ENCODE results near the gene CLPX.
"Not testable (repeated sequence)": the region's sequence is repeated elsewhere in the genome, so short reads cannot be mapped to it uniquely, and the experiment has no call there.

The CLPX gene

DNA sequence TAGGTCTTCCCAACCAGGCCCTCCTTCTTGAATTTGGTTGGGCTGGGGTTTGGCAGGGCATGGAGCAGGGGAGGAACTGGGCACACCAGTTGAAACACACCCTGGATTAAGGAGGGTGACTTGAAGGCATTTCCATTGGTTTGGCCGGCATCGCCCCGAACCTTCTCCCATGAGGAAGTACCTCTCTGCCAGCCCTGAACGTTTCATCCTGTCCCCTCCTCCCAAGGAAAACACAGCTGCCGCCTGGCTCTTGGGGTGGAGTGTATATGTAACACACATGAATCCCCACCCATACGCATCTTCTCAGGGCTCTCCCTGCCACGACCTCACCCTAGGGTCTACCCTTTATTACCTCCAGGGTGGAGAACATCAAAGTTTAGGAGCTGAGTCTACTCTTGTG, 84.7 kb downstream of the CLPX start:
- DNase-seq = no peak

DNA sequence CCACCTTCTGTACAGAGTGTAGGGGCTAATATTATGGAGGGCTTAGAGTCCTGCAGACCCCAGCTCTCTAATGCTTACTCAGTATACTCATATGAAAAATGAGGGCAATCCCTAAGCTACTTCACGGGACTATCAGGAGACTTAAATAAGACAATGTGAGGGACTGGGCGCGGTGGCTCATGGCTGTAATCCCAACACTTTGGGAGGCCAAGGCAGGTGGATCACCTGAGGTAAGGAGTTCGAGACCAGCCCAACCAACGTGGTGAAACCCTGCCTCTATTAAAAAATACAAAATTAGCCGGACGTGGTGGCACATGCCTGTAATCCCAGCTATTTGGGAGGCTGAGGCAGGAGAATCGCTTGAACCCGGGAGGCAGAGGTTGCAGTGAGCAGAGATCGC, 85.3 kb downstream of the CLPX start:
- not testable (repeated sequence) for DNase-seq

DNA sequence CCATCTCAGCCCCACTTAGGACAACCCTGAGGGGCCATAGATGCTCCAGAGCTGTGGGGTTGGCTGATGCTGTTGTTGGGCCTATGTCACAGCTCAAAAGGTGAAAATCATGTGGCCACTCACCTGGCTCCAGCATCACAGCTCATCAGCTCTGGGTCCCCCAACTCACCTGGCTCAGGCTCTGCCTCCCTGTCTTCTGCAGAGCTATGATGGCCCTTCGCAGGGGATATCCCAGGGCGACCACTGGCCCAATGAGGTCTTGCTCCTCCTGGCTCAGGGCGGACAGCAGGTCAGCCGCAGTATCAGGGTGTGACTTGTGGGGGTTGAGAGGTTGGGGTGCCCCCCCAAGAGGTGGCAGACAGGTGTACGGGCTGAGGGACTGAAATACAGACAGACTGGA, 85.8 kb downstream of the CLPX start:
- DNase-seq = no peak
